A549 (cell line): ENCODE data around the gene PTGES.

Experiments
- CTCF ChIP-seq: fragments of >200 bp; sonication (Bioruptor Twin); formaldehyde crosslinking; IDR thresholded peaks from 3 replicates; pipeline ENCODE4 v1.5.1; 2016
- EP300 ChIP-seq, 2 experiments: fragments of >200 bp; sonication (Bioruptor Twin); formaldehyde crosslinking; IDR thresholded peaks; 2 replicates in 1 of 2; 3 replicates in 1 of 2; pipeline ENCODE4 v1.6.1; 2016 to 2017
- FOSL2 ChIP-seq, 2 experiments: fragments of 450-650 bp in 1 of 2; fragments of >200 bp in 1 of 2; sonication (Bioruptor Twin) in 1 of 2; formaldehyde crosslinking; IDR thresholded peaks; 2 replicates each; pipeline versions ENCODE4 v1.5.0 to v1.6.1; 2016 to 2020; ENCODE audit warnings: mild to moderate bottlenecking in 1 of 2, moderate library complexity in 1 of 2
- MAX ChIP-seq: IDR thresholded peaks from 2 replicates; pipeline ENCODE4 v1.6.1; 2012
- MYC ChIP-seq: IDR thresholded peaks from 2 replicates; pipeline ENCODE4 v1.6.1; 2012; ENCODE audit warnings: mild to moderate bottlenecking, inconsistent platforms, low read length, improper control_type of control experiment, borderline replicate concordance
- PBX3 ChIP-seq: IDR thresholded peaks from 2 replicates; pipeline ENCODE4 v1.6.1; 2012
- POLR2A ChIP-seq: IDR thresholded peaks from 2 replicates; pipeline ENCODE4 v1.6.1; 2012; ENCODE audit warnings: mild to moderate bottlenecking, low read length
- USF2 ChIP-seq: fragments of 450-650 bp; IDR thresholded peaks from 2 replicates; pipeline ENCODE4 v1.6.1; 2014; ENCODE audit warnings: antibody characterized with exemption
- ZFP36 ChIP-seq: fragments of 450-650 bp; IDR thresholded peaks from 2 replicates; pipeline ENCODE4 v1.6.1; 2014; ENCODE audit warnings: borderline replicate concordance; ENCODE audit not compliant: partially characterized antibody

GRCh38 chr9:129724456-129725190, 28.2 kb downstream of the PTGES start:
- TF ChIP-seq POLR2A = no peak
- TF ChIP-seq CTCF = no peak
- no peak for TF ChIP-seq USF2
- TF ChIP-seq EP300 (IDR thresholded peaks at IDR 0.05) = no peak
- peak; percentile 37 for TF ChIP-seq ZFP36
- TF ChIP-seq MAX = no peak
- no peak for TF ChIP-seq FOSL2 (IDR thresholded peaks at IDR 0.05)
- TF ChIP-seq FOSL2 (CRISPR knock-in tag; IDR thresholded peaks at IDR 0.05) = no peak
- TF ChIP-seq MYC = no peak
- TF ChIP-seq PBX3 = no peak
